DND-41 (cell line): ENCODE measurements around the gene MC3R.

Experiments used
- ATAC-seq: fragments of 200-7000 bp; cut with Tn5 transposase; 3 replicates; pipeline ENCODE4 v1.9.1; 2021; ENCODE audit warnings: low read depth; ENCODE audit not compliant: insufficient read depth
- DNase-seq: peaks from one replicate; pipeline ENCODE4 v3.0.0-alpha.2; 2020
- H2AFZ ChIP-seq: 2 replicates; pipeline ENCODE4 v1.6.0; 2012; ENCODE audit warnings: low read depth, low read length
- H3K27ac ChIP-seq: 2 replicates; pipeline ENCODE4 v1.5.1; 2012; ENCODE audit warnings: low read length, inconsistent platforms
- H3K27me3 ChIP-seq: fragments of 200-600 bp; sonication (generic); 2 replicates; pipeline ENCODE4 v1.6.0; 2012; ENCODE audit warnings: low read length, mild to moderate bottlenecking, inconsistent platforms; ENCODE audit not compliant: insufficient read depth, poor library complexity
- H3K36me3 ChIP-seq: 2 replicates; pipeline ENCODE4 v1.5.1; 2012; ENCODE audit warnings: low read length, inconsistent platforms; ENCODE audit not compliant: insufficient read depth
- H3K4me1 ChIP-seq: 2 replicates; pipeline ENCODE4 v1.5.1; 2012; ENCODE audit warnings: mild to moderate bottlenecking, low read length; ENCODE audit not compliant: insufficient read depth
- H3K4me2 ChIP-seq: 2 replicates; pipeline ENCODE4 v1.6.0; 2012; ENCODE audit warnings: mild to moderate bottlenecking, moderate library complexity, low read length, inconsistent platforms; ENCODE audit not compliant: insufficient read depth
- H3K4me3 ChIP-seq, 2 experiments: fragments of 200-600 bp in 1 of 2; shearing (Covaris generic) in 1 of 2; 2 replicates each; pipeline ENCODE4 v1.5.1; 2012 to 2016; ENCODE audit warnings: inconsistent platforms in 2 of 2, low read length in 2 of 2, mild to moderate bottlenecking in 2 of 2, low read depth in 1 of 2, moderate library complexity in 1 of 2
- H3K79me2 ChIP-seq: 2 replicates; pipeline ENCODE4 v1.6.0; 2012; ENCODE audit warnings: low read length, inconsistent platforms; ENCODE audit not compliant: insufficient read depth
- H3K9ac ChIP-seq: 2 replicates; pipeline ENCODE4 v1.6.0; 2012; ENCODE audit warnings: low read depth, mild to moderate bottlenecking, inconsistent platforms, low read length, moderate library complexity
- H3K9me3 ChIP-seq: 2 replicates; pipeline ENCODE4 v1.5.1; 2012; ENCODE audit warnings: low read length, moderate library complexity, mild to moderate bottlenecking, inconsistent platforms; ENCODE audit not compliant: insufficient read depth, severe bottlenecking
- H4K20me1 ChIP-seq: 2 replicates; pipeline ENCODE4 v1.6.0; 2012; ENCODE audit warnings: low read length; ENCODE audit not compliant: insufficient read depth
- CTCF ChIP-seq: IDR thresholded peaks from 2 replicates; pipeline ENCODE4 v1.5.1; 2012; ENCODE audit warnings: borderline replicate concordance, low read length, moderate library complexity, mild to moderate bottlenecking; ENCODE audit not compliant: poor library complexity, severe bottlenecking; ENCODE audit errors: extremely low read depth
- EZH2 ChIP-seq: IDR thresholded peaks from 3 replicates; pipeline ENCODE4 v1.6.1; 2012; ENCODE audit warnings: borderline replicate concordance, low read depth, mild to moderate bottlenecking, moderate library complexity, low read length, inconsistent platforms; ENCODE audit not compliant: severe bottlenecking

Gene MC3R

DNA sequence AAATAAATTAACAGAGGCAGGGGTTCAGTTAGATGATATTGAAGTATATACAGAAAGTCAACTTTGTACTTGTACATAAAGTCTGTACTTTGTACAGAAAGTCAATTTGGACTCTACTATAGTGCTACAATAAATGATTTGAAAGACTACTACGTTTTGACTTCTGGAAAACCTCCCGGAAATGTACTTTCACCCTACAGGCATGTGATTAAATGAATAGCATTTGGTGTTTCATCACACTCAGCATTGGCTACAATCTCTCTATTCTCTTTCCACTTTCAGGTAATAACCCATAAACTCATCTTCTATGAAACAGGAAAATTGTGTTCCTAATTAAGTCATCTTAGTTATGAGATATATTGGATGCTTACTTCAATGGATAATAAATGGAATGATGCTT is 25.6 kb upstream of the MC3R start:
- no peaks in the 10 kb centered on the region for H3K36me3 ChIP-seq
- no peaks in the 10 kb centered on the region for H4K20me1 ChIP-seq
- no peak for ATAC-seq
- H3K79me2 ChIP-seq = no peaks in the 10 kb centered on the region
- no peak overlapping the region for H3K4me3 ChIP-seq
- no peaks in the 10 kb centered on the region for H3K27me3 ChIP-seq
- no peak overlapping the region for H2AFZ ChIP-seq
- no peaks in the 10 kb centered on the region for H3K4me1 ChIP-seq
- H3K9ac ChIP-seq = no peak overlapping the region
- DNase-seq = no peak
- TF ChIP-seq CTCF (no peak), EZH2 (no peak)
- H3K27ac ChIP-seq = no peak overlapping the region
- no peaks in the 10 kb centered on the region for H3K9me3 ChIP-seq
- H3K4me2 ChIP-seq = no peak overlapping the region

GRCh38 chr20:56223352-56223751 is 25.2 kb upstream of the MC3R start:
- TF ChIP-seq EZH2 (no peak), CTCF (no peak)
- ATAC-seq (no peak), DNase-seq (no peak)
- H3K27ac ChIP-seq = no peak overlapping the region
- H4K20me1 ChIP-seq = no peaks in the 10 kb centered on the region
- H3K27me3 ChIP-seq = no peaks in the 10 kb centered on the region
- H3K4me1 ChIP-seq = no peaks in the 10 kb centered on the region
- H3K36me3 ChIP-seq = no peaks in the 10 kb centered on the region
- H3K9me3 ChIP-seq = no peaks in the 10 kb centered on the region
- H3K9ac ChIP-seq = no peak overlapping the region
- no peaks in the 10 kb centered on the region for H3K79me2 ChIP-seq
- no peak overlapping the region for H2AFZ ChIP-seq
- no peak overlapping the region for H3K4me3 ChIP-seq
- H3K4me2 ChIP-seq = no peak overlapping the region

- Histone ChIP-seq H4K20me1 (no peaks in the 10 kb centered on the region), H3K27ac (no peak overlapping the region), H2AFZ (no peak overlapping the region), H3K4me2 (no peak overlapping the region), H3K79me2 (no peaks in the 10 kb centered on the region), H3K36me3 (no peaks in the 10 kb centered on the region), H3K4me3 (no peak overlapping the region), H3K9me3 (no peaks in the 10 kb centered on the region), H3K4me1 (no peaks in the 10 kb centered on the region), H3K9ac (no peak overlapping the region), H3K27me3 (peaks cover 3% of the 10 kb centered on the region)
- ATAC-seq (no peak), DNase-seq (no peak)
- no peak for TF ChIP-seq CTCF
- TF ChIP-seq EZH2 = no peak
Observed at GRCh38 chr20:56228021-56228420, 20.5 kb upstream of the MC3R start.

DNA sequence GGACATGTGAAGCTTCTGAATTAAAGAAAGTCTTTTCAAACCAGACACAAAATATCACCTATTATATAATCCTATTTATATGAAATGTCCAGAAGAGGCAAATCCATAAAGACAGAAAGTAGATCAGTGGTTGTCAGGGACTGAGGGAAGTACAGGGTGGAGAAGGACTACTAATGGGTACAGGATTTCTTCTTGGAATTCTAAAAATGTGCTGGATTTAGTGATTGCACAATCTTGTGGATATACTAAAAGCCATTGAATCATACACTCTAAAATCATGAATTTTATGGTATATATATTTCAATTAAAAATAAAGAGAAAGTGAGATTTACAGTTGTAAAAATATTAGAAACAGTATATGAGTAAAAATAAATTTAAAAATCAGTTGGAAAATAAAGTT is 18.7 kb upstream of the MC3R start:
- Histone ChIP-seq H3K4me3 (no peak overlapping the region), H2AFZ (no peak overlapping the region), H3K4me2 (no peak overlapping the region), H3K36me3 (no peaks in the 10 kb centered on the region), H4K20me1 (no peaks in the 10 kb centered on the region), H3K4me1 (no peaks in the 10 kb centered on the region), H3K27me3 (peaks cover 3% of the 10 kb centered on the region), H3K79me2 (no peaks in the 10 kb centered on the region), H3K9me3 (peaks cover 9% of the 10 kb centered on the region), H3K9ac (no peak overlapping the region), H3K27ac (no peak overlapping the region)
- no peak for ATAC-seq
- TF ChIP-seq EZH2 (no peak), CTCF (no peak)
- DNase-seq = no peak
